WTC11 (cell line): ENCODE data around the gene POU2F3. TPM values are rescaled to one million over a fixed set of nuclear protein-coding genes. Genes with fewer than 3 reads are reported as not detected.
A peak's percentile ranks its signal among the peaks of the same experiment; 100 is the strongest.

Experiments used
- ATAC-seq: fragments of 200-7000 bp; cut with Tn5 transposase; 2 replicates; pipeline ENCODE4 v1.10.0; 2021; ENCODE audit warnings: mild to moderate bottlenecking, moderate library complexity
- CTCF ChIA-PET: fragments of 300-600 bp; sonication (Branson Sonifier 250); formaldehyde crosslinking; loops from one replicate; lab custom pipeline; 2021; ENCODE audit warnings: antibody characterized with exemption; lab: Charles Lee
- POLR2A ChIA-PET: fragments of 350-600 bp; sonication (Branson Sonifier 250); formaldehyde crosslinking; loops from one replicate; lab custom pipeline; 2021; ENCODE audit warnings: antibody characterized with exemption; lab: Charles Lee
- DNase-seq: peaks from one replicate; pipeline ENCODE4 v3.0.0; 2021; ENCODE audit warnings: low spot score
- H3K27ac Mint-ChIP-seq: 2 replicates; pipeline ENCODE4 v1.8.0; 2021; ENCODE audit warnings: mixed read lengths
- H3K27me3 Mint-ChIP-seq: 2 replicates; pipeline ENCODE4 v1.8.0; 2021; ENCODE audit warnings: low read depth, mild to moderate bottlenecking, moderate library complexity, mixed read lengths
- H3K36me3 Mint-ChIP-seq: 2 replicates; pipeline ENCODE4 v1.8.0; 2021; ENCODE audit warnings: mixed read lengths
- H3K4me1 Mint-ChIP-seq: 2 replicates; pipeline ENCODE4 v1.8.0; 2022; ENCODE audit warnings: mixed read lengths
- H3K4me3 Mint-ChIP-seq: 2 replicates; pipeline ENCODE4 v1.8.0; 2021; ENCODE audit warnings: mild to moderate bottlenecking, moderate library complexity, mixed read lengths
- H3K9me3 Mint-ChIP-seq: 2 replicates; pipeline ENCODE4 v1.8.0; 2021; ENCODE audit warnings: mixed read lengths
- EMX1 ChIP-seq: fragments of 250-450 bp; sonication (Bioruptor Pico); IDR thresholded peaks from 2 replicates; pipeline ENCODE4 v1.8.0; 2021; ENCODE audit warnings: mild to moderate bottlenecking
- FOXP1 ChIP-seq: sonication (generic); formaldehyde crosslinking; IDR thresholded peaks from 2 replicates; pipeline ENCODE4 v1.8.0; 2022; ENCODE audit warnings: missing genetic modification reagents, mild to moderate bottlenecking, moderate library complexity, borderline replicate concordance
- GRHL2 ChIP-seq: fragments of 250-450 bp; sonication (Bioruptor Pico); IDR thresholded peaks from 2 replicates; pipeline ENCODE4 v1.8.0; 2022; ENCODE audit warnings: mild to moderate bottlenecking, moderate library complexity; ENCODE audit not compliant: insufficient replicate concordance, severe bottlenecking
- GTF2I ChIP-seq: fragments of 250-450 bp; sonication (Bioruptor Pico); conservative IDR thresholded peaks from 2 replicates; pipeline ENCODE4 v1.4.0; 2021; ENCODE audit warnings: mild to moderate bottlenecking
- IRF2 ChIP-seq: sonication (generic); formaldehyde crosslinking; IDR thresholded peaks from 2 replicates; pipeline ENCODE4 v1.8.0; 2022; ENCODE audit warnings: low read depth, missing genetic modification reagents, borderline replicate concordance
- JAZF1 ChIP-seq: fragments of 250-450 bp; sonication (Bioruptor Pico); IDR thresholded peaks from 2 replicates; pipeline ENCODE4 v1.9.0; 2021; ENCODE audit warnings: moderate library complexity, mild to moderate bottlenecking, inconsistent platforms
- NFATC4 ChIP-seq: fragments of 250-450 bp; sonication (Bioruptor Pico); IDR thresholded peaks from 2 replicates; pipeline ENCODE4 v1.9.0; 2021; ENCODE audit warnings: mild to moderate bottlenecking
- NR1H2 ChIP-seq: sonication (generic); formaldehyde crosslinking; IDR thresholded peaks from 2 replicates; pipeline ENCODE4 v1.9.0; 2021; ENCODE audit warnings: mild to moderate bottlenecking, moderate library complexity, missing genetic modification reagents
- SP1 ChIP-seq: sonication (generic); formaldehyde crosslinking; conservative IDR thresholded peaks from 2 replicates; pipeline ENCODE4 v1.8.1; 2022; ENCODE audit warnings: missing genetic modification reagents
- TEAD1 ChIP-seq: sonication (generic); formaldehyde crosslinking; IDR thresholded peaks from 2 replicates; pipeline ENCODE4 v1.8.0; 2022; ENCODE audit warnings: mild to moderate bottlenecking, missing genetic modification reagents
- TP53 ChIP-seq: sonication (generic); formaldehyde crosslinking; IDR thresholded peaks from 2 replicates; pipeline ENCODE4 v1.8.1; 2023; ENCODE audit warnings: mild to moderate bottlenecking, missing genetic modification reagents
- total RNA-seq: library from RNA; stranded (reverse); gene quantifications from 3 replicates; pipeline ENCODE4 v1.2.3, GENCODE V29; 2021
- TF ChIP-seq, protein P1 (sequence below): sonication (generic); formaldehyde crosslinking; IDR thresholded peaks from 2 replicates; pipeline ENCODE4 v1.8.0; 2023; ENCODE audit warnings: mild to moderate bottlenecking, missing genetic modification reagents
- TF ChIP-seq, protein P2 (sequence below): fragments of 250-450 bp; sonication (Bioruptor Pico); IDR thresholded peaks from 2 replicates; pipeline ENCODE4 v1.8.0; 2021; ENCODE audit warnings: mild to moderate bottlenecking
- TF ChIP-seq, protein P3 (sequence below): sonication (generic); formaldehyde crosslinking; IDR thresholded peaks from 2 replicates; pipeline ENCODE4 v1.8.1; 2022; ENCODE audit warnings: missing genetic modification reagents, borderline replicate concordance
- TF ChIP-seq, protein P4 (sequence below): sonication (generic); formaldehyde crosslinking; IDR thresholded peaks from 2 replicates; pipeline ENCODE4 v1.8.1; 2022; ENCODE audit warnings: mild to moderate bottlenecking, missing genetic modification reagents, moderate library complexity, borderline replicate concordance
- TF ChIP-seq, protein P5 (sequence below): fragments of 250-450 bp; sonication (Bioruptor Pico); IDR thresholded peaks from 2 replicates; pipeline ENCODE4 v1.9.0; 2021; ENCODE audit warnings: mild to moderate bottlenecking, borderline replicate concordance
- TF ChIP-seq, protein P6 (sequence below): fragments of 200-600 bp; IDR thresholded peaks from 2 replicates; pipeline ENCODE4 v1.8.0; 2022; ENCODE audit warnings: antibody characterized with exemption
- TF ChIP-seq, protein P7 (sequence below): sonication (generic); formaldehyde crosslinking; IDR thresholded peaks from 2 replicates; pipeline ENCODE4 v1.8.1; 2023; ENCODE audit warnings: mild to moderate bottlenecking, missing genetic modification reagents, moderate library complexity

Gene POU2F3
- total RNA-seq, 1 experiment from 2014 or later = 0.61 TPM

DNA sequence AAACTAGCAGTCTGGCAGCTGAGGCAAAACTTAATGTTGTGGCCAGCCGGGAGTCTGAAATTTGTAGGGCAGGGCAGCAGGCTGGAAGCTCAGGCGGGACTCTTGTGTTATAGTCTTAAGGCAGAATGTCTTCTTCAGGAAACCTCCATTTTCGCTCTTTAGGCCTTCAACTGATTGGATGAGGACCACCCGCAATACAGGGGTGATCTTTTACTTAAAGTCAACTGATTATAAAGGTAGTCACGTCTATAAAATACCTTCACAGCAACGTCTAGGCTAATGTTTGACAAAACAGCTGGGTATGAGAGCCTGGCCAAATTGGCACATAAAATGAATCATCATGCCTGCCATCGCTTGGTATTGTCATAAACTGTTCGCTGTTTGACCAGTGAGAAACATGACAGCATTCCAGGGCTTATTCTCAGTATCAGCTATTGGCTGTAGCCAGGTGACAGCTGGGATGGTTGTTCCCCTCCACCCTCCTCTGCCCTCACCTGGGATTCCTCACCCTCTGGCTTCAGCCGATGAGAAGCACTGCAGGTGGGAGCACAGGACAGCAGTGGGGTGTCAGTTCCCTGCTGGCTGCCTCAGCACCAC is 6.6 kb upstream of the POU2F3 start (continued):
- TF ChIP-seq, protein P1, sequence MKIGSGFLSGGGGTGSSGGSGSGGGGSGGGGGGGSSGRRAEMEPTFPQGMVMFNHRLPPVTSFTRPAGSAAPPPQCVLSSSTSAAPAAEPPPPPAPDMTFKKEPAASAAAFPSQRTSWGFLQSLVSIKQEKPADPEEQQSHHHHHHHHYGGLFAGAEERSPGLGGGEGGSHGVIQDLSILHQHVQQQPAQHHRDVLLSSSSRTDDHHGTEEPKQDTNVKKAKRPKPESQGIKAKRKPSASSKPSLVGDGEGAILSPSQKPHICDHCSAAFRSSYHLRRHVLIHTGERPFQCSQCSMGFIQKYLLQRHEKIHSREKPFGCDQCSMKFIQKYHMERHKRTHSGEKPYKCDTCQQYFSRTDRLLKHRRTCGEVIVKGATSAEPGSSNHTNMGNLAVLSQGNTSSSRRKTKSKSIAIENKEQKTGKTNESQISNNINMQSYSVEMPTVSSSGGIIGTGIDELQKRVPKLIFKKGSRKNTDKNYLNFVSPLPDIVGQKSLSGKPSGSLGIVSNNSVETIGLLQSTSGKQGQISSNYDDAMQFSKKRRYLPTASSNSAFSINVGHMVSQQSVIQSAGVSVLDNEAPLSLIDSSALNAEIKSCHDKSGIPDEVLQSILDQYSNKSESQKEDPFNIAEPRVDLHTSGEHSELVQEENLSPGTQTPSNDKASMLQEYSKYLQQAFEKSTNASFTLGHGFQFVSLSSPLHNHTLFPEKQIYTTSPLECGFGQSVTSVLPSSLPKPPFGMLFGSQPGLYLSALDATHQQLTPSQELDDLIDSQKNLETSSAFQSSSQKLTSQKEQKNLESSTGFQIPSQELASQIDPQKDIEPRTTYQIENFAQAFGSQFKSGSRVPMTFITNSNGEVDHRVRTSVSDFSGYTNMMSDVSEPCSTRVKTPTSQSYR (CRISPR knock-in tag) = no peak
- no peak for TF ChIP-seq EMX1
- no peak for TF ChIP-seq JAZF1
- TF ChIP-seq, protein P2, sequence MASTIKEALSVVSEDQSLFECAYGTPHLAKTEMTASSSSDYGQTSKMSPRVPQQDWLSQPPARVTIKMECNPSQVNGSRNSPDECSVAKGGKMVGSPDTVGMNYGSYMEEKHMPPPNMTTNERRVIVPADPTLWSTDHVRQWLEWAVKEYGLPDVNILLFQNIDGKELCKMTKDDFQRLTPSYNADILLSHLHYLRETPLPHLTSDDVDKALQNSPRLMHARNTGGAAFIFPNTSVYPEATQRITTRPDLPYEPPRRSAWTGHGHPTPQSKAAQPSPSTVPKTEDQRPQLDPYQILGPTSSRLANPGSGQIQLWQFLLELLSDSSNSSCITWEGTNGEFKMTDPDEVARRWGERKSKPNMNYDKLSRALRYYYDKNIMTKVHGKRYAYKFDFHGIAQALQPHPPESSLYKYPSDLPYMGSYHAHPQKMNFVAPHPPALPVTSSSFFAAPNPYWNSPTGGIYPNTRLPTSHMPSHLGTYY (CRISPR knock-in tag) = no peak
- TF ChIP-seq, protein P3, sequence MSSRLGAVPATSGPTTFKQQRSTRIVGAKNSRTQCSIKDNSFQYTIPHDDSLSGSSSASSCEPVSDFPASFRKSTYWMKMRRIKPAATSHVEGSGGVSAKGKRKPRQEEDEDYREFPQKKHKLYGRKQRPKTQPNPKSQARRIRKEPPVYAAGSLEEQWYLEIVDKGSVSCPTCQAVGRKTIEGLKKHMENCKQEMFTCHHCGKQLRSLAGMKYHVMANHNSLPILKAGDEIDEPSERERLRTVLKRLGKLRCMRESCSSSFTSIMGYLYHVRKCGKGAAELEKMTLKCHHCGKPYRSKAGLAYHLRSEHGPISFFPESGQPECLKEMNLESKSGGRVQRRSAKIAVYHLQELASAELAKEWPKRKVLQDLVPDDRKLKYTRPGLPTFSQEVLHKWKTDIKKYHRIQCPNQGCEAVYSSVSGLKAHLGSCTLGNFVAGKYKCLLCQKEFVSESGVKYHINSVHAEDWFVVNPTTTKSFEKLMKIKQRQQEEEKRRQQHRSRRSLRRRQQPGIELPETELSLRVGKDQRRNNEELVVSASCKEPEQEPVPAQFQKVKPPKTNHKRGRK (CRISPR knock-in tag) = no peak
- TF ChIP-seq NR1H2 = no peak
- no peak for TF ChIP-seq TEAD1
- TF ChIP-seq, protein P4, sequence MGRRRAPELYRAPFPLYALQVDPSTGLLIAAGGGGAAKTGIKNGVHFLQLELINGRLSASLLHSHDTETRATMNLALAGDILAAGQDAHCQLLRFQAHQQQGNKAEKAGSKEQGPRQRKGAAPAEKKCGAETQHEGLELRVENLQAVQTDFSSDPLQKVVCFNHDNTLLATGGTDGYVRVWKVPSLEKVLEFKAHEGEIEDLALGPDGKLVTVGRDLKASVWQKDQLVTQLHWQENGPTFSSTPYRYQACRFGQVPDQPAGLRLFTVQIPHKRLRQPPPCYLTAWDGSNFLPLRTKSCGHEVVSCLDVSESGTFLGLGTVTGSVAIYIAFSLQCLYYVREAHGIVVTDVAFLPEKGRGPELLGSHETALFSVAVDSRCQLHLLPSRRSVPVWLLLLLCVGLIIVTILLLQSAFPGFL (CRISPR knock-in tag) = no peak
- TF ChIP-seq IRF2 (CRISPR knock-in tag) = no peak
- TF ChIP-seq GTF2I (CRISPR knock-in tag) = no peak
- TF ChIP-seq GRHL2 (CRISPR knock-in tag) = no peak
- TF ChIP-seq, protein P5, sequence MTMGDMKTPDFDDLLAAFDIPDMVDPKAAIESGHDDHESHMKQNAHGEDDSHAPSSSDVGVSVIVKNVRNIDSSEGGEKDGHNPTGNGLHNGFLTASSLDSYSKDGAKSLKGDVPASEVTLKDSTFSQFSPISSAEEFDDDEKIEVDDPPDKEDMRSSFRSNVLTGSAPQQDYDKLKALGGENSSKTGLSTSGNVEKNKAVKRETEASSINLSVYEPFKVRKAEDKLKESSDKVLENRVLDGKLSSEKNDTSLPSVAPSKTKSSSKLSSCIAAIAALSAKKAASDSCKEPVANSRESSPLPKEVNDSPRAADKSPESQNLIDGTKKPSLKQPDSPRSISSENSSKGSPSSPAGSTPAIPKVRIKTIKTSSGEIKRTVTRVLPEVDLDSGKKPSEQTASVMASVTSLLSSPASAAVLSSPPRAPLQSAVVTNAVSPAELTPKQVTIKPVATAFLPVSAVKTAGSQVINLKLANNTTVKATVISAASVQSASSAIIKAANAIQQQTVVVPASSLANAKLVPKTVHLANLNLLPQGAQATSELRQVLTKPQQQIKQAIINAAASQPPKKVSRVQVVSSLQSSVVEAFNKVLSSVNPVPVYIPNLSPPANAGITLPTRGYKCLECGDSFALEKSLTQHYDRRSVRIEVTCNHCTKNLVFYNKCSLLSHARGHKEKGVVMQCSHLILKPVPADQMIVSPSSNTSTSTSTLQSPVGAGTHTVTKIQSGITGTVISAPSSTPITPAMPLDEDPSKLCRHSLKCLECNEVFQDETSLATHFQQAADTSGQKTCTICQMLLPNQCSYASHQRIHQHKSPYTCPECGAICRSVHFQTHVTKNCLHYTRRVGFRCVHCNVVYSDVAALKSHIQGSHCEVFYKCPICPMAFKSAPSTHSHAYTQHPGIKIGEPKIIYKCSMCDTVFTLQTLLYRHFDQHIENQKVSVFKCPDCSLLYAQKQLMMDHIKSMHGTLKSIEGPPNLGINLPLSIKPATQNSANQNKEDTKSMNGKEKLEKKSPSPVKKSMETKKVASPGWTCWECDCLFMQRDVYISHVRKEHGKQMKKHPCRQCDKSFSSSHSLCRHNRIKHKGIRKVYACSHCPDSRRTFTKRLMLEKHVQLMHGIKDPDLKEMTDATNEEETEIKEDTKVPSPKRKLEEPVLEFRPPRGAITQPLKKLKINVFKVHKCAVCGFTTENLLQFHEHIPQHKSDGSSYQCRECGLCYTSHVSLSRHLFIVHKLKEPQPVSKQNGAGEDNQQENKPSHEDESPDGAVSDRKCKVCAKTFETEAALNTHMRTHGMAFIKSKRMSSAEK (CRISPR knock-in tag) = no peak

DNA sequence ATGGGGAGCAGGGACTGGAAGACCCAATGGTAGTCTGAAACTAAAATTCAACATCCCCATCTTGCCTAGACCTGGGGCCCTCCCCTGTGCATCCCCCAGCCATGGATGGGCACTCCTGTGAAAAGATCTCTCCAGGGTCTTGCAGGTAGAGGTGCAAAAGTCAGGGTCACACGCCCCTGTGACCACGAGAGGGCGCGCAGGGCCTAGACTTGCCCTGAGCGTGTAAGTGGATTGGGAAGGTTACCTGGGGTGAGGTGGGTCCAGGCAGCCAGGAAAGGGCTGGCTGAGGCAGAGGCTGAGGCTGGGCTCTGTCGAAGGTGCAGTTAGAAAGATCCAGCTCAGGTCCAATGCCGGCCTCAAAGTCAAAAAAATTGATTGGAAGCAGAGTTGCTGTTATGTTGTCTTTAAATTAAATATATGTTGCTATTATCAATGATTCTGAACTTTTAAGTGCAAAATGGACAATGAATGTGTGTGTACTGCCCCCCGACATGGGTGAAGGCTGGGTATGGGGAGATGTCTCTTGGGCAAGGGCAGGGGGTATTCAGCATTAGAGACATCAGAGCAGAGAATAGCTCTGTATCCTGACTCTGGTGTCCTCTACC is 4.8 kb upstream of the POU2F3 start:
- Mint-ChIP-seq H3K36me3 (no peaks in the 10 kb centered on the region), H3K27ac (no peak overlapping the region)
- POLR2A ChIA-PET = no interaction called here

More for the DNA sequence above, 4.8 kb upstream of the POU2F3 start:
- CTCF ChIA-PET = interaction anchor here (0.6 to 24.2 kb wide), 12 partner anchors 10 to 127 kb away, joined by 3 to 623 read pairs (median 11); no protein-coding TSS in a partner anchor
- DNase-seq (peak; percentile 91), ATAC-seq (peak; percentile 67)
- no peak overlapping the region for H3K4me3 Mint-ChIP-seq
- peaks cover 25% of the 10 kb centered on the region for H3K4me1 Mint-ChIP-seq
- TF ChIP-seq FOXP1 (peak; percentile 35; the same call in 1 of the 2 replicates), NFATC4 (CRISPR knock-in tag) (no peak), SP1 (CRISPR knock-in tag) (peak; percentile 32; the same call in 1 of the 2 replicates), TP53 (no peak)
- TF ChIP-seq, protein P6, sequence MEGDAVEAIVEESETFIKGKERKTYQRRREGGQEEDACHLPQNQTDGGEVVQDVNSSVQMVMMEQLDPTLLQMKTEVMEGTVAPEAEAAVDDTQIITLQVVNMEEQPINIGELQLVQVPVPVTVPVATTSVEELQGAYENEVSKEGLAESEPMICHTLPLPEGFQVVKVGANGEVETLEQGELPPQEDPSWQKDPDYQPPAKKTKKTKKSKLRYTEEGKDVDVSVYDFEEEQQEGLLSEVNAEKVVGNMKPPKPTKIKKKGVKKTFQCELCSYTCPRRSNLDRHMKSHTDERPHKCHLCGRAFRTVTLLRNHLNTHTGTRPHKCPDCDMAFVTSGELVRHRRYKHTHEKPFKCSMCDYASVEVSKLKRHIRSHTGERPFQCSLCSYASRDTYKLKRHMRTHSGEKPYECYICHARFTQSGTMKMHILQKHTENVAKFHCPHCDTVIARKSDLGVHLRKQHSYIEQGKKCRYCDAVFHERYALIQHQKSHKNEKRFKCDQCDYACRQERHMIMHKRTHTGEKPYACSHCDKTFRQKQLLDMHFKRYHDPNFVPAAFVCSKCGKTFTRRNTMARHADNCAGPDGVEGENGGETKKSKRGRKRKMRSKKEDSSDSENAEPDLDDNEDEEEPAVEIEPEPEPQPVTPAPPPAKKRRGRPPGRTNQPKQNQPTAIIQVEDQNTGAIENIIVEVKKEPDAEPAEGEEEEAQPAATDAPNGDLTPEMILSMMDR = peak; percentile 89
- TF ChIP-seq, protein P7, sequence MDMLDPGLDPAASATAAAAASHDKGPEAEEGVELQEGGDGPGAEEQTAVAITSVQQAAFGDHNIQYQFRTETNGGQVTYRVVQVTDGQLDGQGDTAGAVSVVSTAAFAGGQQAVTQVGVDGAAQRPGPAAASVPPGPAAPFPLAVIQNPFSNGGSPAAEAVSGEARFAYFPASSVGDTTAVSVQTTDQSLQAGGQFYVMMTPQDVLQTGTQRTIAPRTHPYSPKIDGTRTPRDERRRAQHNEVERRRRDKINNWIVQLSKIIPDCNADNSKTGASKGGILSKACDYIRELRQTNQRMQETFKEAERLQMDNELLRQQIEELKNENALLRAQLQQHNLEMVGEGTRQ (CRISPR knock-in tag) = peak; percentile 43
- peaks cover 30% of the 10 kb centered on the region for H3K27me3 Mint-ChIP-seq
- H3K9me3 Mint-ChIP-seq = no peaks in the 10 kb centered on the region
